Activated T-cell treated with anti-CD3 and anti-CD28 coated beads, Interleukin-2, amount 50 U/mL, for 72 hours (primary cell): ENCODE results near the gene BAZ2A. TPM values are rescaled to one million over a fixed set of nuclear protein-coding genes. Genes with fewer than 3 reads are reported as not detected.
"Not testable (repeated sequence)": the region's sequence is repeated elsewhere in the genome, so short reads cannot be mapped to it uniquely, and the experiment has no call there.

Experiments used
- ATAC-seq, 2 donors: fragments of 150-1000 bp; cut with Tn5 transposase; replicated peaks in 1 of 2; 2 replicates each; pipeline ENCODE4 v1.10.0; 2021; ENCODE audit warnings: moderate library complexity in 2 of 2, mild to moderate bottlenecking in 1 of 2
- DNase-seq, 2 donors: peaks; one replicate each; pipeline ENCODE4 v3.0.0; 2021 to 2022; ENCODE audit warnings: mixed read lengths in 1 of 2
- H3K27ac Mint-ChIP-seq: one replicate; pipeline ENCODE4 v1.8.0; 2022; ENCODE audit warnings: mild to moderate bottlenecking, moderate library complexity, mixed read lengths
- H3K27me3 Mint-ChIP-seq: one replicate; pipeline ENCODE4 v1.8.0; 2022; ENCODE audit warnings: low read depth, mixed read lengths
- H3K36me3 Mint-ChIP-seq, 2 donors: one replicate each; pipeline ENCODE4 v1.8.0; 2022; ENCODE audit warnings: mixed read lengths in 2 of 2, mild to moderate bottlenecking in 1 of 2; ENCODE audit not compliant: insufficient read depth in 2 of 2
- H3K4me1 Mint-ChIP-seq: one replicate; pipeline ENCODE4 v1.8.0; 2022; ENCODE audit warnings: low read depth, mixed read lengths
- H3K4me3 Mint-ChIP-seq, 2 donors: one replicate each; pipeline ENCODE4 v1.8.0; 2022; ENCODE audit warnings: mild to moderate bottlenecking in 2 of 2, mixed read lengths in 2 of 2, moderate library complexity in 2 of 2
- H3K9me3 Mint-ChIP-seq, 2 donors: one replicate each; pipeline ENCODE4 v1.8.0; 2022; ENCODE audit warnings: mixed read lengths in 2 of 2
- total RNA-seq, 2 donors: library from RNA; stranded (reverse); gene quantifications; one replicate each; pipeline ENCODE4 v1.2.3, GENCODE V29; 2022

The BAZ2A gene
- total RNA-seq: 100 to 1,000 TPM; 128 to 154 TPM

GRCh38 chr12:56630180-56630632, at the start of gene BAZ2A:
BAZ2A (minus strand) TSS chr12:56630326; CDS start chr12:56617530, 12,796 bp downstream.
- peak; percentile 70 to 75 for ATAC-seq
- Mint-ChIP-seq H3K27me3 (no peaks in the 10 kb centered on the region), H3K4me1 (peaks cover 83% of the 10 kb centered on the region)

GRCh38 chr12:56678852-56679251, 48.7 kb upstream of the BAZ2A start:
- Mint-ChIP-seq H3K27ac (peak overlapping the region; percentile 98), H3K4me1 (peaks cover 86% of the 10 kb centered on the region), H3K4me3 (peak overlapping the region in 1 of 2 donors; percentile 5), H3K9me3 (no peaks in the 10 kb centered on the region), H3K36me3 (peaks cover 2 to 23% of the 10 kb centered on the region in 2 donors), H3K27me3 (no peaks in the 10 kb centered on the region)
- DNase-seq (no peak), ATAC-seq (no peak)

More at GRCh38 chr12:56630180-56630632, at the start of gene BAZ2A:
- DNase-seq: peak; percentile 89 to 91
- Mint-ChIP-seq H3K27ac (peak within 1 kb of the TSS; percentile 75), H3K9me3 (no peaks in the 10 kb centered on the region), H3K36me3 (peaks cover 9 to 19% of the 10 kb centered on the region in 2 donors), H3K4me3 (peak within 1 kb of the TSS; percentile 90 to 100)

- ATAC-seq (peak; percentile 78 to 81), DNase-seq (peak; percentile 12 to 29)
- Mint-ChIP-seq H3K27ac (peak overlapping the region; percentile 92), H3K9me3 (no peaks in the 10 kb centered on the region), H3K4me1 (peaks cover 83% of the 10 kb centered on the region), H3K36me3 (peaks cover 2 to 28% of the 10 kb centered on the region in 2 donors), H3K4me3 (peak overlapping the region; percentile 27 to 62), H3K27me3 (no peaks in the 10 kb centered on the region)
Measured at GRCh38 chr12:56677680-56678079, 47.6 kb upstream of the BAZ2A start.

- no peaks in the 10 kb centered on the region for H3K9me3 Mint-ChIP-seq
- ATAC-seq: peak; percentile 33 to 41
- DNase-seq: no peak
- H3K4me1 Mint-ChIP-seq: peaks cover 83% of the 10 kb centered on the region
- peaks cover 1 to 31% of the 10 kb centered on the region in 2 donors for H3K36me3 Mint-ChIP-seq
- peak overlapping the region in 1 of 2 donors; percentile 36 for H3K4me3 Mint-ChIP-seq
- H3K27ac Mint-ChIP-seq: peak overlapping the region; percentile 83
- no peaks in the 10 kb centered on the region for H3K27me3 Mint-ChIP-seq
Measured at GRCh38 chr12:56676851-56677580, 46.9 kb upstream of the BAZ2A start.

- DNase-seq: no peak
- Mint-ChIP-seq H3K36me3 (peaks cover 4 to 41% of the 10 kb centered on the region in 2 donors), H3K4me3 (no peak overlapping the region), H3K27ac (peak overlapping the region; percentile 96), H3K27me3 (no peaks in the 10 kb centered on the region), H3K9me3 (no peaks in the 10 kb centered on the region), H3K4me1 (peaks cover 59% of the 10 kb centered on the region)
- no peak for ATAC-seq
Measured at GRCh38 chr12:56671608-56672007, 41.5 kb upstream of the BAZ2A start.

- Mint-ChIP-seq H3K36me3 (peaks cover 4 to 43% of the 10 kb centered on the region in 2 donors), H3K27ac (no peak overlapping the region), H3K27me3 (no peaks in the 10 kb centered on the region), H3K9me3 (no peaks in the 10 kb centered on the region), H3K4me1 (peaks cover 53% of the 10 kb centered on the region), H3K4me3 (no peak overlapping the region)
- no peak for DNase-seq
- no peak for ATAC-seq
Measured at GRCh38 chr12:56670836-56671235, 40.7 kb upstream of the BAZ2A start.

- Mint-ChIP-seq H3K27ac (peak overlapping the region; percentile 91), H3K36me3 (peaks cover 5 to 50% of the 10 kb centered on the region in 2 donors), H3K9me3 (no peaks in the 10 kb centered on the region), H3K4me1 (peaks cover 37% of the 10 kb centered on the region), H3K27me3 (no peaks in the 10 kb centered on the region), H3K4me3 (peak overlapping the region; percentile 2 to 70)
- peak in 1 of 2 donors; percentile 28 for ATAC-seq
- DNase-seq: no peak
Measured at GRCh38 chr12:56668197-56668457, 38.0 kb upstream of the BAZ2A start.

GRCh38 chr12:56661979-56662638, 32.0 kb upstream of the BAZ2A start:
- H3K27me3 Mint-ChIP-seq: no peaks in the 10 kb centered on the region
- no peak overlapping the region for H3K4me3 Mint-ChIP-seq
- no peaks in the 10 kb centered on the region for H3K9me3 Mint-ChIP-seq
- no peak for ATAC-seq
- peaks cover 2 to 14% of the 10 kb centered on the region in 2 donors for H3K36me3 Mint-ChIP-seq
- no peak overlapping the region for H3K27ac Mint-ChIP-seq
- no peak for DNase-seq
- peaks cover 21% of the 10 kb centered on the region for H3K4me1 Mint-ChIP-seq

- H3K9me3 Mint-ChIP-seq: no peaks in the 10 kb centered on the region
- no peak overlapping the region for H3K4me3 Mint-ChIP-seq
- no peak overlapping the region for H3K27ac Mint-ChIP-seq
- DNase-seq: no peak
- no peak for ATAC-seq
- peaks cover 2 to 14% of the 10 kb centered on the region in 2 donors for H3K36me3 Mint-ChIP-seq
- H3K27me3 Mint-ChIP-seq: no peaks in the 10 kb centered on the region
- H3K4me1 Mint-ChIP-seq: peaks cover 21% of the 10 kb centered on the region
Measured at GRCh38 chr12:56661560-56661959, 31.4 kb upstream of the BAZ2A start.

- H3K27me3 Mint-ChIP-seq: no peaks in the 10 kb centered on the region
- peaks cover 21% of the 10 kb centered on the region for H3K4me1 Mint-ChIP-seq
- no peak overlapping the region for H3K4me3 Mint-ChIP-seq
- DNase-seq (no peak), ATAC-seq (no peak)
- H3K27ac Mint-ChIP-seq: no peak overlapping the region
- peaks cover 0 to 3% of the 10 kb centered on the region in 2 donors for H3K9me3 Mint-ChIP-seq
- H3K36me3 Mint-ChIP-seq: peaks cover 6 to 10% of the 10 kb centered on the region in 2 donors
Measured at GRCh38 chr12:56658921-56659320, 28.8 kb upstream of the BAZ2A start.

- H3K36me3 Mint-ChIP-seq: peaks cover 9 to 13% of the 10 kb centered on the region in 2 donors
Measured at GRCh38 chr12:56657416-56658379, 27.6 kb upstream of the BAZ2A start.

GRCh38 chr12:56653781-56654180, 23.7 kb upstream of the BAZ2A start:
- H3K27ac Mint-ChIP-seq, H3K4me3 Mint-ChIP-seq, H3K9me3 Mint-ChIP-seq, H3K27me3 Mint-ChIP-seq, ATAC-seq: not testable (repeated sequence)
- Mint-ChIP-seq H3K36me3 (peaks cover 9 to 13% of the 10 kb centered on the region in 2 donors), H3K4me1 (peaks cover 17% of the 10 kb centered on the region)
- DNase-seq: peak in 1 of 2 donors; percentile 28

More at GRCh38 chr12:56657416-56658379, 27.6 kb upstream of the BAZ2A start:
- Mint-ChIP-seq H3K9me3 (peaks cover 3% of the 10 kb centered on the region in 2 donors), H3K27ac (peak overlapping the region; percentile 85), H3K4me3 (peak overlapping the region; percentile 54 to 55), H3K4me1 (peaks cover 21% of the 10 kb centered on the region), H3K27me3 (no peaks in the 10 kb centered on the region)
- peak; percentile 96 to 97 for ATAC-seq
- peak in 1 of 2 donors; percentile 13 for DNase-seq
